IPS-11a (cell line): Measurements from ENCODE around the gene CLDN10.

Source experiments
- H3K4me3 ChIP-seq: one replicate; pipeline ENCODE4 v1.5.1; 2013; ENCODE audit warnings: low read depth, low read length, control low read depth

The CLDN10 gene

DNA sequence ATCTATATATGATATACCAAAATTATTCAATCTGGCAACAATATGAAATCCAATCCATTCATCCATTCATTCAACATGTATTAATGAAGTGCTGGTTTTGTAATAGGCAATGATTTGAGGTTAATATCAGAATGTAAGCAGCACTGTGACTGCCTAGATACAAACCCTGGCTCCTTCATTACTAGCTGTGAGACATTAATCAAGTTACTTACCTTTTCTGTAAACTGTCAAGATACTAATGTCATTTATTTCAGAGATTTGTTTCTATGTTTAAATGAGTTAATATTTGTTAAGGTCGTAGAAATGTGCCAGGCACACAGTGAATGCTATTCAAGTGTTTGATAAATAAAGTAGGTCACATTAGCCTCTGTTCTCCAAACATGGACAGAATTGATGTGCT lies 40.9 kb downstream of the CLDN10 start:
- no peak overlapping the region for H3K4me3 ChIP-seq

DNA sequence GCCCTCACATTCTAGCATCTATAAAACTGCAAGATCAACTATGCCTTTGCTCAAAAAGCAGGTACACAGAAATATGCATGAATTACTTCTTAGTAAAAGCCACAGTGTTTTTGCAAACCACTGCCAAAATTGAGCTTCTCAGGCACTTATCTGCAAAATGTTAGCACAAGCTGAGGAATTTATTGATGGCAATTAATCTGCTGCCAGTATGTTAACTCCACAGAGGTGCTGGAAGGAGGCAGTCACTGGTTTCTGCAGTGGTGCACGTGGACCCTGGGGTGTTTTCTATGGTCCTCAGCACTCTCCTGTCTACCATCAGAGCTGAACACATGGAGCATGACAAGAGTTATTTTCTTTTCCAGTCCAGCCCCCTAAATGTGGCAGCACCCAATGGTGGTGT lies 44.2 kb downstream of the CLDN10 start:
- no peak overlapping the region for H3K4me3 ChIP-seq

DNA sequence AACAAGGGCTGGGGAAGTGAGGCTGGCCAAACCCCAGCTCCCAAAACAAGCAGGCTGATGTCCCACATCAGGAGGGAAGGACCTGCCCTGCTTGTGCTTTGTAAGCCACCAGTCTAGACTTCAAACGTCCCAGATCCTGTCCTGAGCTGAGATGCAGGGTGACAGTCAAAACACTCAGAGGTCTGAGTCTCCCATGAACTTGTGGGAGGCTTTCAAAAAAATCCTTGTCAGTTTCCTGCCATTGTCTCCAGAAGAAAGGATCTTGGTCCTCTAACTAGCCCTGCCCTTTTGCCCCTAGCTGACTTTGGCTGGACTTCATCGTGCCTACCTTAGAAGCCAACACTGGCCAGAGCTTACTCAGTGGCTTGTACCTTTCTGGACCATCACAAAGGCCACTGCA lies 48.7 kb downstream of the CLDN10 start:
- H3K4me3 ChIP-seq: no peak overlapping the region

DNA sequence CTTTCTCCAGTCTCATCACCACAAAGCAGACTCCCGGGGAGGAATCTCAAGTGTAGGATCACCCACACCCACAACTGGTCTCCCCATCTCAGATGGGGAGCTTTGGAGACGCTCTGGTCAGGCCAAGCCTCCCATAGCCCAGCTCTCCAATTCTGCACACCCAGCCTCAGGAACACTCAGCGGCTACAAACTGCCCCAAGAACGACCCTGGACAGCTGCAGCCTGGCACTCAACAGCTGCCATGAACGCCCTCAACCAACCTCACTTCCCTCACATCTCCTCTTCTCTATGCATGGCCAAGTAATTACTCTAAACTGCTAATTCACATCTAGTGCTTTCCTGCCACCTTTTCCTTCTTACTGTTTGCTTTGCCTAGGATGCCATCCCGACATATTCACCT lies 49.4 kb downstream of the CLDN10 start:
- no peak overlapping the region for H3K4me3 ChIP-seq

DNA sequence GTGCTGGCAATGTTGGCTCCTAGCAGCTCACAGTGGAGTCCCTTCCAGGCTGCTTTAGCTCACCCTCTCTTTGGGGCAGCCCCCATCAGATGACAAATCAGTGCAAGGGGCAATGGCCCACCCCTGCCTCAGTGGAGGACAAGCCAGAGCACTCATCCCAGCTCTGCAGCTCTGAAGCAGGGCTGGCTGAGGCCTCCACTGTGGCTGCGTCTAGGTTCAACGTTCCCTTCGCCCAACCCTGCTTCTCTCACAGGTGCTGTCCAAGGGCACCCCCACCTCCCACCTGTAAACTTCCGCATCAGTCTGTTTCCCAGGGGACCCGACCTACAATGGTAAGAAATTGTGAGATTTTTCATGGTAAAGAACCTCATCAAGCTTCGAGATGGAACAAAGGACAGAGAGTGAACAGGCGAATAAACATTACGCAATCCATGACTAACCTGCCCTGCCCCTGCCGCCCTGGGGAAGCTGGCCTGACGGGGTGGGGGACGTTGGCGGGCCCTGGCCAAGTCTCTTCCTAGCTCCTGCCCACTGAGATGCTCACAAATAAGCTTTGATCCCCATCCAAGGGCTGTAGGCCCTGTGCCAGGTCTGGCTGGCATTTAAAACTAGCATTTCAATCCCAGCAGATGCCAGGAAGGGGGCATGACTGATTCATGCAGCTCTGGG lies 51.5 kb downstream of the CLDN10 start:
- no peak overlapping the region for H3K4me3 ChIP-seq

DNA sequence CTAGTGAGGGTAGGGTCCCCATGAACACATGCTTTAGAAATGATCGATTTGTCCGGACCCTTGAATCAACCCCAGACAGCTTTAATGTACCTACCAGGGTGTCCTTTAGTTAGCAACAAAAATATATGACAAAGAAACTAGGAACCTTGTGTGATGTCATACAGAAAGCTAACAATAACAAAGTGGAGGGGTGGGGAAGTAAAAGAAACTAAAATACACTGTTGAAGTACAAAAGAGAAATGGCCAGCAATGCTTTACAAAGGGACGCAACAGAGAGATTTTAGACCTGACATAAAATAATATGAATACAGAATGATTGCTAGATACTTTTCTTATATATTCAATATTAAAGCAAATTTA lies 52.0 kb downstream of the CLDN10 start:
- no peak overlapping the region for H3K4me3 ChIP-seq

DNA sequence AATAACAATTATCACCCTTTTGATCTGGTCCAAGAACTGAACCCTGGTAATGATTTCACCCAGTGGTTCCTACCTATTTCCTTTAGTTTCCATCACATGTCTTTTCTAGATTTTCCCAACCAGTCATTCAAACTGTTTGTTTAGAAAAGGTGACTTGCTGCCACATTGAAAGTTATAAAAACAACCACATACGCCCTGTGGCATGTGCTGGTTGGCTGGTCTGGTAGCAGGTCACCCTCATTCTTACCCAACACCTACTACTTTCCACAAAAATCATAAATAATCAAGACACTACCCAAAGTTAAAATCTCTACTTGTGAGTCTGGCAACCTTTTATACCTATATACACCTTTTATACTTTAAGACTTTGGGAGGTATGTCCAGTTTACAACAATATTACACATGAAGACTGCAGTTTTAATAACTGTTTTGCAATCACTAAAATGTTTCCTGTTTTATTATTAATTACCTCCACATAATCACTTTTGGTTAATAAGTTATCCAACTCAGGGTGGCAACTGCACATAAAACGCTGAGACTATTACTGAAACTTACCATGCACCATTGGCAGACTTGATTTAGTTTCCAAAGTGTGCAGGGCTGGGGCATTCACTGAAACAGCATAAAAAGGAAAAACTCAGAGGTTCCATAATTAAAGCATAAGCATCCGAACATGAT lies 53.1 kb downstream of the CLDN10 start:
- H3K4me3 ChIP-seq: no peak overlapping the region

DNA sequence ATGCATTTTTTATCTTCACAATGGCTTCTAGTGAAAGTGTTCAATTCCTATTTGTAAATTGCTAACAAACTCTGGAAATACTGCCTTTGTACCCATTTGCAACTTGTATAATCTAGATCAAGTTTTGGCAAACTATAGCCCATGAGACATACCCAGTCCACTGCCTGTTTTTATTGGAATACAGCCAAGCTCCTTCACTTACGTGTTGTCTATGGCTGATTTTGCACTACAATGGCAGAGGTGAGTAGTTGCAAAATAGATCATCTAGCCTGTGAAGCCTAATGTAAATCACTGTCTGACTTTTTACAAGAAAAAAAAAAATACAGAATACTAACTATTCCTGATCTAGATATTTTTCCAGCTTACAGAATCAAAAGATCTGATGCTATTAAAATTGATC lies 54.8 kb downstream of the CLDN10 start:
- no peak overlapping the region for H3K4me3 ChIP-seq

DNA sequence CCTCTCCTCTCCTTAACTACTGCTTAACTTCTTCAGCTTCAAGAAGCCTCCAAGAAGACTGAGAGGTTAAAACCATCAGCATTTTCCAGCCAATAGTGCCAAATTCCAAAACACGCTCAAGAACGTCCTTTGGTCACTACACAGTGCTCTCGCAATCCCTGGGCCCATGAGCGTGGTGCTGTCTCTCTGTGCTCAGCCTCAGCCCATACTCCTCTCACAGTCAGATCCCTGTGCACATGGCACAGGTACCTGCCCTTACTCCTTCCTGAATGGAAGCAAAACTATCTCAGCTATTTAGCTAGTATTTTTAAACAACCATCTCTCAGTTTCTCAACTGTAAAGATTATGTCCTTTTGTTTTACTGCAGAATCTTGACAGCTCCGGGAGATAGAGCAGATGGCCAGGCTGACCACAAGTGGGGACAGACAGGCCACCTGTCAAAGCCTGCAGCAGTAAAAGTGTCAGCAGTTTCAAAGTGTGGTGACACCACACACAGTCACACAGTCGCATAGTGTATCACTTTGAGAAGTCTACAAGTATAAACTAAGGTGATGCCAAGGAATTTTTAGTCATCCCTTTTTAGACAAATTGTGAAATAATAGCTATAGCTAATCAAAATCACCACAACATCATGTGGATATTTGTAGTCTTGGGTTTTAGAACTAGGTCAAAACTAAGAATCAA lies 56.3 kb downstream of the CLDN10 start:
- no peak overlapping the region for H3K4me3 ChIP-seq

DNA sequence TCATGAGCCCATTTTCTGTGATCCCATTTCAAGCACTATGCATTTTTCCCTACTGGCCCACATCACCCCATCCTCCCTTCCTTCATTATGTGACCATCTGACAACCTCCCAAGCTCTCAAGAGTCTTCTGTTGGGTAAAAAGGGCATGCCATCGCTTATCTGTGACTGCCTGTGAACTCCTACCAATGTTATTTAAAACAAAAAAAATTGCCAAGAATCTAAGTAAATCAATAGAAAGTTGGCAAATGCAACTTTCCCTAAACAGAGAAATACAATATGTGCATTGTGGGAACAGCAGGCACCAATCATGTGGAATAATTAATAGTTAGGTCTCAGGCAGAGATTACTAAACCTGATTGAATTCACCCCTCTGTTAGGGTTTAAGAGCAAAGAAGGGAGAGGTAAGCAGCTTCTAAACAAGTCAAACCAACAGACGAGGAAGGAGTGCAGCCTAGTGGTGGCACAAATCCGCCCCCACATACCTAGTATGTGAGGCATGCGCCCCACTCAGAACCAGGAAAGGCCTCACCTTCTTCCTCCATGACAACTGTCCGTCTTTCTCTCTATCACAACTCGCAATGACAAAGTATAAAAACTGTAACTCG lies 62.2 kb downstream of the CLDN10 start:
- H3K4me3 ChIP-seq: no peak overlapping the region

DNA sequence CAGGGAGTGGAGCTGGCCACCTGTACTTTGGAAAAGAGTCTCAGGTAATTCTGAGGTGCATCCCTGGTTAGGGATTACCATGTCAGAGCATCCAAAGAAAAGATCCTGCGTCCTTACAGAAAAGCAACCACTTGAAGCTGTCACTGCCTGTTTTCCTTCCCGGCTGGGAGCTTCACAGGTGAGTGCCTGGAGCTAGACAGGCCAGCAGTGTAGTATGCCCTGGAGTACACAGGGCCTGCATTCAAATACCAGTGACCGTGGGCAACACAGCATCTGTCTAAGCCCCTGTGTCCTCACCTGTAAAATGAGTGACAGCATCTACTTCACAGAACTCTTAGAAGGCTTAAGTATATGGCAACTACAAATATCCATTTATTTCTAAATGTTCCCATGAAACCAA lies 63.0 kb downstream of the CLDN10 start:
- H3K4me3 ChIP-seq: no peak overlapping the region

DNA sequence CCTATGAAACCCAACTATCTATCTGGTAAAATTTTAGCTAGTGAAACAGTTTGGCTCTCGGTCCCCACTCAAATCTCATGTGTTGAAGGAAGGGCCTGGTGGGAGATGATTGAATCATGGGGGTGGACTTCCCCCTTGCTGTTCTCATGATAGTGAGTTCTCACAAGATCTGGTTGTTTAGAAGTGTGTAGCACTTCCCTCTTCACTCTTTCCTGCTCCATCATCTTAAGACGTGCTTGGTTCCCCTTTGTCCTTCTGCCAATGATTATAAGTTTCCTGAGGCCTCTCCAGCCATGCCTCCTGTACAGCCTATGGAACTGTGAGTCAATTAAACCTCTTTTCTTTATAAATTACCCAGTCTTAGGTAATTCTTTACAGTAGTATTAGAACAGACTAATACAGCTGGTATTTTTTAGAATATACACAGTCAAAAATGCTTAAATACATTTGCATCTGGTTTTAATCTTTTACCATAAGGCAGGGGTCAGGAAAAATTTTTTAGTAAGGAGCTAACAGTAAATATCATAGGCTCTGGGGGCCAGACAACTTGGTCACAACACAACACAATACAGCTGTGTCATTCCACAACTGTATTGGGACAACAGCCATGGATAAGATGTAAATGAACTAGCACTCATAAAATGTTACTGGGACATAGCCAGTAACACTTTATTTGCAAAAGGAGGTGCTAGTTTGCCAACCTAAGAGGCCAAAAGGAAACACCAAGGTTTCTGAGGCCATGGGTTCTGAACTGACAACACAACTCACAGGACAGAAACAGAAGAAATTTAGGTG lies 67.7 kb downstream of the CLDN10 start:
- H3K4me3 ChIP-seq: no peak overlapping the region

DNA sequence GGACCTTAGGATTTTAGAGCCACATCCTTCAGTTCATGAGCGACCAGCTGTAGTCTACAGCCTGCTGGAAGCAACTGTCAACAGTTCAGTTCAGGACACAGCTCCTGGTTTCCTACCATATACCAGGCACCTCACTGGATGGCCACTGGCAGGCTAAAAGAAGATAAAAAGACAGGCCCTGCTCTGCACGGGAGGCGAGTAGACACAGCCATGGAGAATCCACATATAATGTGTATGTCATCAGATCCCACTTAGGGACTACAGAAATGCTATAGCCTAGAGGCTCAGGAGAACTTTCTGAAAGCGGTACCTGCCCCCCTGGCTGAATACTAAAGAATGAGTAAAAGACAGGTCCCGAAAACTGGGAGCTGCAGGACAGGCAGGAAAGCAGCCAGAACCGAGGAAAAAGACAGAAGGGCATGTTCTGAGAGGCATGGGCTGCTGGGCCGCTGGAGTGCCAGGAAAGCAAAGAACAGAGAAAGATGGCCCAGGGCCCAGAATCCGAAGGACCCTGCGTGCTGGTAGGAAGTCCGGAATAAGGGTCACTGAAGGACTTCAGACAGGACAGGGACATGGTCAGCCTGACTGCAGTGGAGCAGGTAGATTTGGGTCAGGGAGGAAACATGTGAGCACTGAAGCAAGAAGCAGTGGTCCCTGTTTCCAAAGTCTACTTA lies 68.4 kb downstream of the CLDN10 start:
- H3K4me3 ChIP-seq: no peak overlapping the region

DNA sequence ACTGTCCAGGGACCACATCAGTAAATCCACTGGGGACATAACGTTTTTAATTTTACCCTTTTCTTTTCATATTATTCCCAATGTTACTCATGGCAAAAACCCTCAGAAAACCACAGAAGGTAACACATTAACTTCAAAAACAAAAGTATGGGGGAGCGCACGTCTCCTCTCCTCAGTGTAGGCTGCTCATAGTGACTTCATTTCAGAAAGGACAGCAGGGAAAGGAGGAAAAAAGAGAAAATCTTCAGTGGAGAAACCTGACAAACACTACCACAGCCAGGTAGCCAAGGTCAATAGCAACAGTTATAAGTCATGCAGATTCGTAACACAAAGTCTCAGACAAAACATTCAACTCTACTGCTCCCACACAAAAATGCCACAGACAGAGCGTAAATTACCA lies 70.6 kb downstream of the CLDN10 start:
- H3K4me3 ChIP-seq: no peak overlapping the region

DNA sequence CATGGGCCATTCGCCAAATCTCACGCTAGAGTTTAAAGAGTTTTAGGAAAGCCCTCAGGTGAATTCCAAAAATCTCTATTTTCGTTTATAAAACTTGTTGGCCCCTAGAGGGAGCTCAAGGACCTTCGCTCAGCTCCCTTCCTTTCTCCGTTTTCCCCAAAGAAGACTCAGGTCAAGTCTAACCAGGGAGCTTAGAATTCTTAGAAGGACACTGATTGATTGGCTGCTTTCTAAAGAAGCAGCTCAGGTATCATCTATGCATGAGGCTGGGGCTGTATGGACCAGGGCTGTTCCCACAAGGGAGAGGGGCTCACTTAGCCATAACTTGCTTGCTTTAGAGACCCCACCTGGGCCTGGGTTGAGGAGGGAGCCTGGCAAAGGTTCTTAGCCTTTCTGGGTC lies 71.5 kb downstream of the CLDN10 start:
- no peak overlapping the region for H3K4me3 ChIP-seq

DNA sequence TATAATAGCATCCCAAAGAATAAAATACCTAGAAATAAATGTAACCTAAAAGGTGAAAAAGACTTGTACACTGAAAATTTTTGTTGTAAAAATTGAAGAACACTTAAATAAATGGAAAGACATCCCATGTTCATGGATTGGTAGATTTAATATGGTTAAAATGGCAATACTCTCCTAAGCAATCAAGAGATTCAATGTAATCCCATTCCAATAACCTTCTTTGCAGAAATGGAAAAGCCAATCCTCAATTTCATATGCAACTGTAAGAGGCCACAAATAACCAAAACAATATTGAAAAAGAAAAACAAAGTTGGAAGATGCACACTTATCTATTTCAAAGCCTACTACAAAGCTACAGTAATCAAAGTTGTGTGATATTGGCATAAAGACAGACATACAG lies 74.2 kb downstream of the CLDN10 start:
- H3K4me3 ChIP-seq: no peak overlapping the region

DNA sequence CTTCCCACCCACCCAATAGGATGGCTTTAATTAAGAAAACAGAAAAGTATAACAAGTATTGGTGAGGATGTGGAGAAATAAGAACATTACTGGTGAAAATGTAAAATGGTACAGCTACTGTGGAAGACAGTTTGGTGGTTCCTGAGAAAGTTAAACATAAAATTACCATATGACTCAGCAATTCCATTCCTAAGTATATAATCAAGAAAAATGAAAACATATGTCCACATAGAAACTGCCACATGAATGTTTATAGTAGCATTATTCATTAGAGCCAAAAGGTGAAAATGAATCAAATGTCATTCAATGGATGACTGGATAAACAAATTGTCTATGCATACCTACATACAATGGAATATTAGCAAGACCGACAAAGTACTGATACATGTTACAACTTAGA lies 75.1 kb downstream of the CLDN10 start:
- H3K4me3 ChIP-seq: no peak overlapping the region

DNA sequence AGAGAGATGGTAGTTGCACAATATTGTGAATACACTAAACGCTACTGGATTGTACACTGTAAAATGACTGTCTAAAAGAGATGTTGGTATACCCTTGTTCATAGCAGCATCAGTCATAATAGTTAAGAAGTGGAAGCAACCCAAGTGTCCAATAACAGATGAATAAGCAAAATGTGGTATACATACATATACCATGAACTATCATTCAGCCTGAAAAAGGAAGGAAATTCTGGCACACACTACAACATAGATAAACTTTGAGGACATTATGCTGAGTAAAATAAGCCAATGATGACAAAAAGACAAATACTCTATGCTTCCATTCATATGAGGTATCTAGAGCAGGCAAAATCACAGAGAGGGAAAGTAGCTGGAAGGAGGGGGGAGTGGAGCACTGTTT lies 76.0 kb downstream of the CLDN10 start:
- H3K4me3 ChIP-seq: no peak overlapping the region

DNA sequence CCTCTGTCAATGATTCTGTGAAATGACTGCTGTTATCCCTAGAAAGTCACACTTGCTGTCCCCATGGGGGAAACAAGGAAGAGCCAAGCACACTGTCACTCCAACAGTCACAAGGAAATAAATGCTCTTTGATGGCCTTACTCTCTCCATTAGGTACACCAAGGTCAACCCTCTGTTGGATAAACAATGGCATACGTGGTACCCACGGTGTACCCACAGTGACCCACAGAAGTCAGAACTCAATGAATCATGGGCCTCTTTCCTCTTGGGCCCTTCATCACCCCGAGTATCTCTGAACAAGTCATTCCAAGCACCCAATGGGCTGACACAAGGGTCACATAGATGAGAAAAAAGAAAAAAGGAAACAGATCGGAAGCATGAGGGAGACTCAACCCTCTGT lies 76.6 kb downstream of the CLDN10 start:
- no peak overlapping the region for H3K4me3 ChIP-seq
